GM21381 (cell line): ENCODE results near the gene AOX1.
A peak's percentile ranks its signal among the peaks of the same experiment; 100 is the strongest.
"Not testable (repeated sequence)": the region's sequence is repeated elsewhere in the genome, so short reads cannot be mapped to it uniquely, and the experiment has no call there.

Experiments used
- ATAC-seq: cut with Tn5 transposase; IDR thresholded peaks from one replicate; pipeline ENCODE4 v1.9.1; 2021; ENCODE audit warnings: mild to moderate bottlenecking, moderate library complexity; ENCODE audit not compliant: unreplicated experiment

The AOX1 gene

DNA sequence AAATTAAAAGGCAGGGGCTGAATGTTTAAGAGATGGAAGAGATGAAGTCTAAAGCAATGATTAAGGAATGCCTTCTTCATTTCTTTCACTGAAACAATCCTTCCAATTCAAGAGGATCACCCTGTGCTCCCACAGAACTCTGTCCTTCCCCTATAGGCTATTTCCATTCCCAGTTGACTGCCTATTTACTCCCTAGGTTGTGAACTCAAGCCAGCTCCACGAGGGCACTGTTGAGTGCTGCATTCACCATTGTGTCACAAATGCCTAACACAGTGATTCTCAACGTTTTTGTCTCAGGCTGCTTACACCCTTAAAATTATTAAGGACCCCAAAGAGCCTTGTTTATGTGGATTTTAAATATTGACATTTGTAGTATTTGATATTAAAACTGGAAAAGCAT is 112.4 kb downstream of the AOX1 start:
- no peak for ATAC-seq

DNA sequence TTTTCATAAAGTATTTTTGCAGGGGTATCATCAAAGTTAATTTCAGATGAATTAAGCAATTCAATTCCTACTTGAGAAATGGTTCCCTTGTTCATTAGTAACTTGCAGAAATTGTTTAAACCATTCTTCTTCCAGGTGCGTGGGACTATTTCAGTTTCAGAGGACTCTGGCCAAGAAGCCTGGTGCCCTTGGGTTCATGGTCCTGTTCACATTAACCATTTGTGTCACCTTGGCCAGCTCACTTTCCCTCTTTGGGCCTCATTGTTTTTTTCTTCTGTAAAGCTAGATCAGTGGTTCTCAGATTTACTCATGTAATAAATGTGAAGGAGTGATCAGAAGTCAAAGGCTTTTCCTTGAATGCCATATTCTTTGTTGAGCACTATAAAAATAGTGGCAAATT is 113.5 kb downstream of the AOX1 start:
- no peak for ATAC-seq

DNA sequence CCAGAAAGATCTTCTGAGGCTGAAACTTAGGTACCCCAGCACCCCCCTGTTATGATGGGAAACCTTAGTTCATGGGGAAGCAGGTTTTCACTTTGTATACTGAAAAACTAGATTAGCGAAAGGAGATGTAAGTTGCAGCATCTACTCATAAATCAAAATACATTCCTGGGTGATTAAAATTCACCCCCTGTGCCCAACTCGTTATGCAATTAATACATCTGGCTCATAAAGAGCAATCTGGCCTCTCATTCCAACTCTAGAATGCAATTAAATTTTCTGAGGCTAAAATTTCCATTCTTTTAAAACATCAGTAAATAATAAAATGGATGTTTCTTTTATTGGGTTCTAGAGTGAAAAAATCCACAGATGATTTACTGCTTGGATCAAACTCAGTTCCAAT is 115.0 kb downstream of the AOX1 start:
- ATAC-seq, result no peak

DNA sequence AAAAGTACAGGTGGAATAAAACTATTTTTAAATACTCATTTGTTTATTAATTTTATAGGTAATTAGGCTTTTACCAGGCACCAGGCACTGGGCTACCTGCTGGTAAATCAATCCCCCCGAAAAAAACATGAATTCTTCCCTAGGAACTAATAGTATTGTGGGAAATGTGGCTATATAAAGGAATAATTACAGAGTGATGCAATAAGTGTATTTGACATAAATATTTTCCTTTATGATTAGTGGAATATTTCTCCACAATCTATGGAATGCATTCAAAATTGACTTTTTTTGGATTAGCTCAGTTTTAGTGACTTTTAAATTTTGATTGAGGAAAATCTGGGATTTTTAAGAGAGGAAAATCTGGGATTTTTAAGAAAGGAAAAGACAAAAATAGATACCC is 116.2 kb downstream of the AOX1 start:
- ATAC-seq, result no peak

DNA sequence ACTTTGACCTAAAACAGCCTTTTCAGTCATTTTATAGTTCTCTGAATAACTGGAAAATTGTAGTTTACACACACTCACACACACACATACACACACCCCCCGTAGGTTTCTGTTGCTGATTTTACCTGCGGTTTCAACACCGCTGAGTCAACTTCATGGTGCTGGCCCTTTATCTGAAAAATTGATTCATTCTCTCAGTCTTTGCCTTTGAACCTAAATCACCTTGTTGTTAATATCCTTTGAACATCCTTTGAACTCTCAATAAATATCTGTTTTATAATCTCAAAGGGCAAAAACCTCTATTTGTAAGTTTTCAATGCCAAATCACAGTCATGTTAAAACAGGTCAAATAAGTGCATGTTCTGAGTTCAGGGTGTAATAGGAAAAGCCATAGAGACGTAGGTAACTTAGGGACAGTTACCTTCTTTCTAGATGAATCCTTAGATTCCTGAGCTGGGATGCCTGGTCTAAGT is 116.9 kb downstream of the AOX1 start:
- no peak for ATAC-seq

DNA sequence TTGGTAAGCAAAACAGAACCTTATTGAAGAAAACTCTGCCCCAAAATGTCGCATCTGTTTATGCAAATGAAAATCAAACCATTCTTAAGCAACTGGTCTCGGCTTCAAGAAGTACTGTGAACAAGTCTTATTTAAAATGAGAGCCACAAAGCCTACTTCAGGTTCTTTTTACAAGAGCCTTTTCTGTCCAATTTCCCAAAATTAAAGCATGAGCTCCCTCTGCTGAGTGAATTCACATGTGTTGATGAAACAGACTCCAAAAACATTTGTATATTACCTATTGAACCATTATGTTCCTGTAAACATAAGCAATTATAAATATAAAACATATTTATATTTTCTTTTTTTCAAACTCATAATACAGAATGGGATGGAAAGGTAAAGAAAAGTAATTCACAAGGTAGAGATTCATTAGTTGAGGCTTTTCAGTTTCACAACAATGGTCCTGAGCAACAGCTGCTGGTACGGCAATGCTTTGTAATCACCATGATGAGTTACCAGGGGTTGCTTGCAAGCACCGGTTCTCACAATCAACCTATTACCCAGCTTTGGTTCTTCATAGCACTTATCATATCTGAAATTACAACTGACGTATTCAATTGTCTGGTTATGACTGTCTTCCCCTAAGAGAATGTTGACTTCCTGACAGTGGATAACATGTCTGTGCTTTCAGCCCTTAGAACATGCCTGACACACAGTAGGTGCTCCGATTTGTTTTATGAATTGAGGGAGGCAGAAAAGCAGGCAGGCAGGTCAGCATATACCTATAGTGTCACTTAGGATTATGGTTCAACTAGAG is 117.5 kb downstream of the AOX1 start:
- no peak for ATAC-seq

DNA sequence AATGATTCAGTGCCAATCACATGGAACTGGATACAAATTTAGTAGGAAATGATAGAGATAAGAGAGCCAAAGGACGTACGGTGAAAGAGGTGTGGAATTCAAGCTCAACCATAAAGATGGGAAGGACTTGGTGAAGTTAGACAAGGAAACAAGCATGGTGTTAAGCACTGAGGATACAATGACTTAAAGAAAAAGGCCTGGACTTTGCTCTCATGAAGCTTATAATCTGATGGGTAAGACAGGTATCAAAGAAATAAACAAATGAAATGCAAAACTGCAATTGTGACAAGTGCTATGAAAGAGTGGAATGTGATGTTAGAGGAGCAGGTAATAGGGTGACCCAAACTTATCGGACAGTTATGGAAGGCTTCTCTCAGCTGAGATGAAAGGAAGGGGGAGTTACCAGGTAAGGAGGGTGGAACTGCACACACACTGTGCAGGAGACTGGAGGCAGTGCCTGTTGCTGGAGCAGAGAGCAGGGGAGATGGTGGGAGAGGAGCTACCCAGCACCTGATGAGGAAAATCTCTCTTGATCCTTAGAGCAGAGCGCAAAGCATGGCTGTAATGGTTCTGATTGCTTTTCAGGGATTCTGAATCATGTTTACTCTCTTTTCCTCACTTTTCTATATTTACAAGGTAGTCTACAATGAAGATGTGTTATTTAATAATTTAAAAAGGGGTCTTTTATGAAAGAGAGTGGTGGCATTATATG is 118.3 kb downstream of the AOX1 start:
- ATAC-seq, result no peak

DNA sequence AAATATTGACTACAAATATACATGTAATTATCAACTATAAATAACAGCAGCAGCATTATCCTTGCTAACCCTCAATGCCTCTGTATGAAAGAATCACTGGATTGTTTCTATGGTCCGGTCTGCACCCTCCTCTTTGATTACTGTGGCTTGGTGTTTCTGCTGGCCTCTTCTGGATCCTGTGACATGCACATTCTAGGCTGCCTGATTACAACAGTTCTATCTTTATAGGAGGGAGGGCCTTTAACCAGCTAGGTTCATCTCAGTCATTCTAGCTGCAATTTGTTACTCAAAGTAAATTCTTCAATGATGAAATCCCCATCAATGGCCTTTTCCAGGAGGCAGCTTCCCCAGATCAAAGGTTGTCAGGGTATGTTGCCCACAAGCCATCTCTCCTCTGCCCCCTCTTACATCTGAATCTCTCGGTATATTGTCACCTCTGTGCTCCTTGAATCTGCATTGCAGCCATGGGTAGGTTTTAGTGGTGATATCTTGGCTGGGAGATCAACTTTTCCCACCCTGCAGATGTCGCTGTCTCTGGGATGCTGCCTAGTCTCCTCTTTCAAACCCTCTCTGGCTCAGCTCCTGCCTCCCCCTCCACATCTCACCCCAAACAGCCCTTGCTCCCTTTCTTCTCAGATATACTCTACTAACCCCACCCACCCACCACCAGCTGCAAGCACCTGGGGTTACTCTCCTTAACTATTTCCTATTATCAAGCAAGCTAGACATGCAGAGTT is 119.7 kb downstream of the AOX1 start:
- no peak for ATAC-seq

DNA sequence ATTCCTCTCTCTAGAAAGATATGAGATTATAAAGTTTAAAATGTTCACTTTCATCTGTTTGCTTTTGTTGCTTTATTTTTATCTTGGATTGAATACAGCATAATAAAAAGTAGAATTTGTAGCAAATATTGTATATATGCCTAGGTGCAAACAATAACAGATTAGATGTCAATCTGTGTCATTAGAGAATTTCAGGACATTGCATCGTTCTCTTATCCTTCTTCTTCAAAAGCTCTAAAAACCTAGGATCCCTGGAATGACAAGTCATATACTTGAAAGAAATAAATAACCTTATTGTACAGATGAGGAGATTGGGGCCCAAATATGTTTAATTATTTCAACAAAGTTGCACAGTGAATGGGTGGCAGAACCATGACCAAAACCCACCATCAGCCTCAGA is 123.1 kb downstream of the AOX1 start:
- ATAC-seq, result no peak

DNA sequence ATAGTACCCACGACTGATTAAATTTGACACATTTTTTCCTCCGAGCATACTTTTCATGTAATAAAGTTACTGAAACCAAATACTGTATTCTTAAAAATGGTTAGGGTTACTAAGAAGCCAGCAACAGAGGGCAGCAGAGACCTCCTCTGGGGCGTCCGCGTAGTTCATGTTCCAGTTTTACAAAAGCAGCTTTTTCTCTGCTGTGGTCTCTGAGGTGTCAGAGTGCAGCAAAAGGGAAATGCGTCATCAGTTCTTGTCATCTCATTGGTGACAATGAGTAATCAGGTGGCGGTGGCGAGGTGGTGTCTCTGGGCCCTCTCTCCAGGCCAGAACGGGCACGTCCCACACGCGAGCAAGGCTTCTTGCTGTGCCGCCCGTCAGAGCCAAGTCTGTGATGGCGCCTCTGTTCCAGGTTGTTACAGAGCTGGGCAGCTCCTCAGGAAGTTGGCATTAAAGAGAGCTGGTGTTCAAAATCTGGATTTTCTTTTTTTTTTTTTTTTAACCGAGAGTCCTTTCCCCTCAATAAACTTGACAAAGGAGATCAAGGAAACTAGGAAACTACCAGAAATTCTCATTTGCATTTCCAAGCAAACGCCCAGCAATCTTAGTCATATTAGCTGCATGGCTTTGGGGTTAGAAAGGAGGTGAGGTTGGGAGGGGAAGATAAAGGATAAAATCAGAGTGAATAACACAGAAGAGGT is 127.3 kb downstream of the AOX1 start:
- peak; percentile 100 for ATAC-seq

DNA sequence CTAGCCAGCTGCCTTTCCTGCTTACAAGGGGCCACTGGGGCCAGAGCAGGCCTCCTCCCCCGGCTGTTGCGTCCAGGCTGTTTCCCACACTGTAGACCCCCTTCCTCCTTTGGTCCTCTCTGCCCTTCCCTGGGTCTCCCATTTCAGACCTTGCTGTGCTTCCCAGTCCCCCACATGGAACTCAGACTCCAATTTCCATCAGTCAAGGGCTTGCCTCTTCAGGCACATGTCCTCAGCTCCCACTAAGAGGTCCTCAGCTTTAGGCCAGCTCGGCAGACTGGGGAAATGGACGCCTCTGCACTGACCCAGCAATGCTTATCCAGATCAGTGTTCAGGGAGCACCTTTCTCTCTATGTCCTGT is 127.9 kb downstream of the AOX1 start:
- no peak for ATAC-seq

DNA sequence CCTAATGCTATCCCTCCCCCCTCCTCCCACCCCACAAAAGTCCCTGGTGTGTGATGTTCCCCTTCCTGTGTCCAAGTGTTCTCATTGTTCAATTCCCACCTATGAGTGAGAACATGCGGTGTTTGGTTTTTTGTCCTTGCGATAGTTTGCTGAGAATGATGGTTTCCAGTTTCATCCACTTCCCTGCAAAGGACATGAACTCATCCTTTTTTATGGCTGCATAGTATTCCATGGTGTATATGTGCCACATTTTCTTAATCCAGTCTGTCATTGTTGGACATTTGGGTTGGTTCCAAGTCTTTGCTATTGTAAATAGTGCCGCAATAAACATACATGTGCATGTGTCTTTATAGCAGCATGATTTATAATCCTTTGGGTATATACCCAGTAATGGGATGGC is 129.2 kb downstream of the AOX1 start:
- not testable (repeated sequence) for ATAC-seq

DNA sequence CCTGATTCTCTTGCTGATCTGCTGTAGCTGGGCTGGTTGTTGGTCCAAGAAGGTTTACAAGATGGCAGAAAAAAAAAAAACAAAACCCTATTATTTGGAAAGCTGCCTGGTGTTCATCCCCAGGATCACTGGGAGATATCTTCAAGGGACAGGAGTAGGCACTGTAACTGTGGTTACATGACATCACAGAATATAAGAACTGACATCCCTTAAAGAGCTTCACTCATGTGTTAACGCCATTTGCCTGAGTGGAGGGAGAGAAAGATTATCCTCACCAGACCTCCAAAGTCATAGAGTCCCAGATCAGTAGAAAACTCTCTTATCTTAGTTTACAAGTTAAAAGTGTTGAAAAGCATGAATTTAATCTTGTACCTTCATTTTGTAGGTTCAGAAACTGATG is 130.6 kb downstream of the AOX1 start:
- ATAC-seq, result no peak
